ENCODE results near the gene ZBTB44.
"Not testable (repeated sequence)": the region's sequence is repeated elsewhere in the genome, so short reads cannot be mapped to it uniquely, and the experiment has no call there.

Gene ZBTB44

GRCh38 chr11:130194241-130195023, 120.3 kb downstream of the ZBTB44 start:
- DNase-seq, result no peak

- DNase-seq, result not testable (repeated sequence)
Observed at GRCh38 chr11:130193551-130193950, 121.2 kb downstream of the ZBTB44 start.

- no peak for DNase-seq
Observed at GRCh38 chr11:130192845-130193267, 121.9 kb downstream of the ZBTB44 start.

- DNase-seq, result no peak
Observed at GRCh38 chr11:130191896-130192295, 122.8 kb downstream of the ZBTB44 start.

- no peak for DNase-seq
Observed at GRCh38 chr11:130190371-130190881, 124.3 kb downstream of the ZBTB44 start.

- no peak for DNase-seq
Observed at GRCh38 chr11:130189492-130190210, 125.1 kb downstream of the ZBTB44 start.

GRCh38 chr11:130188585-130189347, 126.0 kb downstream of the ZBTB44 start:
- DNase-seq, result no peak

- DNase-seq, result no peak
Observed at GRCh38 chr11:130188047-130188446, 126.7 kb downstream of the ZBTB44 start.

GRCh38 chr11:130187096-130187495, 127.6 kb downstream of the ZBTB44 start:
- no peak for DNase-seq

- DNase-seq, result no peak
Observed at GRCh38 chr11:130183878-130184610, 130.7 kb downstream of the ZBTB44 start.

GRCh38 chr11:130181295-130182272, 133.1 kb downstream of the ZBTB44 start:
- no peak for DNase-seq

GRCh38 chr11:130180896-130181294, 133.8 kb downstream of the ZBTB44 start:
- DNase-seq, result no peak

GRCh38 chr11:130180491-130180890, 134.2 kb downstream of the ZBTB44 start:
- DNase-seq, result no peak

- DNase-seq, result no peak
Observed at GRCh38 chr11:130179396-130180306, 135.1 kb downstream of the ZBTB44 start.

- DNase-seq, result no peak
Observed at GRCh38 chr11:130178441-130179339, 136.0 kb downstream of the ZBTB44 start.

GRCh38 chr11:130177782-130178181, 136.9 kb downstream of the ZBTB44 start:
- DNase-seq, result no peak

Data from activated naive CD4-positive, alpha-beta T cell treated with Interleukin-2 at 50 U/mL for 16 hours (primary cell).